Measurements from ENCODE around the gene TNFRSF4. TPM values are rescaled to one million over a fixed set of nuclear protein-coding genes. Genes with fewer than 3 reads are reported as not detected.

TNFRSF4 gene
- total RNA-seq, 2 donors from 2014 or later: 1.2 to 1.6 TPM

- DNase-seq (no peak), ATAC-seq (no peak)
- intact Hi-C loops (cut with DNase I): no loop called here
Measured at GRCh38 chr1:1236176-1236763, 22.3 kb upstream of the TNFRSF4 start.

- no peak for DNase-seq
- intact Hi-C loops (cut with DNase I): no loop called here
- ATAC-seq: no peak
Measured at GRCh38 chr1:1235016-1235744, 21.2 kb upstream of the TNFRSF4 start.

- intact Hi-C loops (cut with DNase I): loop anchor here in 1 of 2 donors (5.0 kb wide), 1 partner anchor 117 kb away; the partner anchor contains the start of gene C1orf159
Measured at GRCh38 chr1:1234180-1234808, 20.3 kb upstream of the TNFRSF4 start.

GRCh38 chr1:1233567-1233892 lies 19.6 kb upstream of the TNFRSF4 start:
- DNase-seq (no peak), ATAC-seq (no peak)
- intact Hi-C loops (cut with DNase I): loop anchor here in 1 of 2 donors (5.0 kb wide), 1 partner anchor 116 kb away; the partner anchor contains the start of gene C1orf159

More at GRCh38 chr1:1234180-1234808, 20.3 kb upstream of the TNFRSF4 start:
- no peak for DNase-seq
- no peak for ATAC-seq

GRCh38 chr1:1232796-1233566 lies 19.0 kb upstream of the TNFRSF4 start:
- intact Hi-C loops (cut with DNase I): loop anchor here in 1 of 2 donors (5.0 kb wide), 1 partner anchor 116 kb away; the partner anchor contains the start of gene C1orf159
- ATAC-seq: no peak
- no peak for DNase-seq

GRCh38 chr1:1232208-1232795 lies 18.3 kb upstream of the TNFRSF4 start, which contains the start of gene B3GALT6:
Gene B3GALT6 (plus strand): TSS chr1:1232237. CDS start chr1:1232279, 42 bp downstream.
- DNase-seq (no peak), ATAC-seq (no peak)
- intact Hi-C loops (cut with DNase I): loop anchor here in 1 of 2 donors (5.0 kb wide), 1 partner anchor 115 kb away; the partner anchor contains the start of gene C1orf159

GRCh38 chr1:1231400-1232207 lies 17.7 kb upstream of the TNFRSF4 start, which contains the start of gene SDF4:
Gene SDF4 (minus strand): TSS chr1:1232001. CDS start chr1:1228772, 3,229 bp downstream.
- intact Hi-C loops (cut with DNase I): loop anchor here in 1 of 2 donors (5.0 kb wide), 1 partner anchor 114 kb away; the partner anchor contains the start of gene C1orf159
- peak; percentile 98 for DNase-seq
- ATAC-seq: peak; percentile 96 to 97

- ATAC-seq: peak; percentile 1 to 2
- no peak for DNase-seq
- intact Hi-C loops (cut with DNase I): loop anchor here in 1 of 2 donors (5.0 kb wide), 1 partner anchor 114 kb away; the partner anchor contains the start of gene C1orf159
Measured at GRCh38 chr1:1230656-1231399, 16.9 kb upstream of the TNFRSF4 start.

GRCh38 chr1:1229770-1230169 lies 15.8 kb upstream of the TNFRSF4 start:
- intact Hi-C loops (cut with DNase I): loop anchor here in 1 of 2 donors (5.0 kb wide), 1 partner anchor 112 kb away; the partner anchor contains the start of gene C1orf159
- DNase-seq (no peak), ATAC-seq (no peak)

GRCh38 chr1:1228596-1229321 lies 14.8 kb upstream of the TNFRSF4 start:
- no peak for ATAC-seq
- intact Hi-C loops (cut with DNase I): no loop called here

GRCh38 chr1:1228187-1228586 lies 14.2 kb upstream of the TNFRSF4 start:
- DNase-seq: no peak
- no peak for ATAC-seq
- intact Hi-C loops (cut with DNase I): no loop called here

More at GRCh38 chr1:1228596-1229321, 14.8 kb upstream of the TNFRSF4 start:
- no peak for DNase-seq

GRCh38 chr1:1227386-1227785 lies 13.4 kb upstream of the TNFRSF4 start:
- intact Hi-C loops (cut with DNase I): no loop called here
- ATAC-seq: no peak

GRCh38 chr1:1226566-1227362 lies 12.8 kb upstream of the TNFRSF4 start:
- ATAC-seq (no peak), DNase-seq (no peak)
- intact Hi-C loops (cut with DNase I): no loop called here

More at GRCh38 chr1:1227386-1227785, 13.4 kb upstream of the TNFRSF4 start:
- no peak for DNase-seq

GRCh38 chr1:1225913-1226312 lies 12.0 kb upstream of the TNFRSF4 start:
- DNase-seq: no peak
- intact Hi-C loops (cut with DNase I): no loop called here
- peak in 1 of 2 donors; percentile 42 for ATAC-seq

GRCh38 chr1:1225238-1225845 lies 11.4 kb upstream of the TNFRSF4 start:
- intact Hi-C loops (cut with DNase I): no loop called here
- ATAC-seq: peak in 1 of 2 donors; percentile 18

More at GRCh38 chr1:1225238-1225845, 11.4 kb upstream of the TNFRSF4 start:
- no peak for DNase-seq

Measured in left cardiac atrium (tissue), 4 donors.